Measurements from ENCODE around the gene HLX.

DNA sequence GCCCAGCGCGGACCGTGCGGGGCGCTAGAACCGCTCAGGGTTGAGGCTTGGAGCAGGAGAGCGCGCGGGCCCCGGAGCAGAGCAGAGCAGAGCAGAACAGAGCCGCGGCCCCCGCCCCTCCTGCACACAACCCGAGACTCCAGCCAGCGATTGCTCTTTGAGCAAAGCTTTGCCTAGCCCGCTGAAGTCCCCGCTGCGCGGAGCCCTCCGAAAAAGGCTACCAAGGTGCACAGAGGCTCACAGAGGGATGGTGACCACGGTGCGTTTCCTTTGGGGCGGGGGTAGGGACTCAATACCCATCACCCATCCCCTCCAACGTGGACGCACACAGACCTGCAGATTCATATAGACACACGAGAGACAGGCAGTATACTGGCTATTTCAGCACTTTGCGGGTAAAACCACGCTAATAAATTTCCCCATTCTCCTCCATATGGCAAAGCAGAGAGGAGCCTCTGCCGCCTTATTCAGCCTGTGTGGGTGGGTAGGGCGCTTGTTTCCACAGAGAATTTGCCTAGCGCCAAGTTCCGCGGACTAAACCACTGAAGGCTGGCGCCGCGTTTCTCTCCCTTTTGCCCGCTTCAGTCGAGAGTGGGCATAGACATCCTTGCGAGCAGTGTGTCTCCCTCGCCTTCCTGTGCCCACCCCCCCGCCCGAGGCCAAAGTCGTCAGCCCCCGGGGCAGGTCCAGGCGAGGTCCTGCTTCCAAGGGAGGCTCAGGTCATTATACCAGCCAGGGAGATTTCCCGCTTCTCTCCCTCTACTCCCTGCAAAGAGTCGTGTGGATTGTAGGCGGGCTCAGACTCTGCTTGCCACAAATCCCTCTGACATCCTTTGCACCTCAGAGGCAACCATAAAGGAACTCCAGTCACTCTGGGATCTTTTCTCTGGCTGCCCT, 8.5 kb downstream of the HLX start:
- TF ChIP-seq, protein P1, sequence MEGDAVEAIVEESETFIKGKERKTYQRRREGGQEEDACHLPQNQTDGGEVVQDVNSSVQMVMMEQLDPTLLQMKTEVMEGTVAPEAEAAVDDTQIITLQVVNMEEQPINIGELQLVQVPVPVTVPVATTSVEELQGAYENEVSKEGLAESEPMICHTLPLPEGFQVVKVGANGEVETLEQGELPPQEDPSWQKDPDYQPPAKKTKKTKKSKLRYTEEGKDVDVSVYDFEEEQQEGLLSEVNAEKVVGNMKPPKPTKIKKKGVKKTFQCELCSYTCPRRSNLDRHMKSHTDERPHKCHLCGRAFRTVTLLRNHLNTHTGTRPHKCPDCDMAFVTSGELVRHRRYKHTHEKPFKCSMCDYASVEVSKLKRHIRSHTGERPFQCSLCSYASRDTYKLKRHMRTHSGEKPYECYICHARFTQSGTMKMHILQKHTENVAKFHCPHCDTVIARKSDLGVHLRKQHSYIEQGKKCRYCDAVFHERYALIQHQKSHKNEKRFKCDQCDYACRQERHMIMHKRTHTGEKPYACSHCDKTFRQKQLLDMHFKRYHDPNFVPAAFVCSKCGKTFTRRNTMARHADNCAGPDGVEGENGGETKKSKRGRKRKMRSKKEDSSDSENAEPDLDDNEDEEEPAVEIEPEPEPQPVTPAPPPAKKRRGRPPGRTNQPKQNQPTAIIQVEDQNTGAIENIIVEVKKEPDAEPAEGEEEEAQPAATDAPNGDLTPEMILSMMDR (conservative IDR thresholded peaks at IDR 0.05 in 1 of 2, IDR thresholded peaks at IDR 0.05 in 1 of 2; ENCODE audit: low read depth in 1 of 2, low read length in 2 of 2) = no peak
- TF ChIP-seq EZH2 (IDR thresholded peaks at IDR 0.05; ENCODE audit: low read length, missing control alignments) = no peak
